GM18951 (cell line): ENCODE data around the gene APOL2.
"Not testable (repeated sequence)": the region's sequence is repeated elsewhere in the genome, so short reads cannot be mapped to it uniquely, and the experiment has no call there.

Experiments used
- POLR2A ChIP-seq: IDR thresholded peaks from 4 replicates; pipeline ENCODE4 v1.6.1; 2011; ENCODE audit warnings: mild to moderate bottlenecking; ENCODE audit not compliant: insufficient read length, insufficient read depth; ENCODE audit errors: extremely low read depth
- in situ Hi-C: fragments of 300-500 bp; cut with MboI; formaldehyde crosslinking; loops from one replicate; pipeline ENCODE4 v1.12.0; 2022; ENCODE audit warnings: low sequenced_read_pairs, mixed read lengths, inconsistent platforms; ENCODE audit not compliant: unreplicated experiment

Gene APOL2

DNA sequence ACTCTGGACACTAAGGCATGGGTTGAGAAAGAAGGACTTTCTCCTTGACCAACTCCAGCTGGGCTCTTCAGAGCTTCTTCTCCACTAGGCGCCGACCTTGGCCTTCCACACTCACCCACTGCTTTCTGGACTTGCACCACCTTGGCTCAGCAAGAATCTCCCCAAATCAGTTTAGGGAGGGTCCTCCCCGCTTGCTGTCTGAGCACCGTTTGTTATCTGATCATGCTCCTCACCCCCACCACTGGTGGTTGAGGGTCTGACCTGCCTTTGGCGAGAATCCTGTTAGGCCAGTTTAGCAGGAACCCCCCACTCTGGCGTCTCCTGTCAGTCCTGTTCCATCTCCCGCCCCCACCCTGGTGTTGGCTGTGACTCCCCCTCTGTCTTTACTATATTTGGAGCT, 10.4 kb downstream of the APOL2 start:
- in situ Hi-C loops: no loop called here
- no peak for TF ChIP-seq POLR2A

DNA sequence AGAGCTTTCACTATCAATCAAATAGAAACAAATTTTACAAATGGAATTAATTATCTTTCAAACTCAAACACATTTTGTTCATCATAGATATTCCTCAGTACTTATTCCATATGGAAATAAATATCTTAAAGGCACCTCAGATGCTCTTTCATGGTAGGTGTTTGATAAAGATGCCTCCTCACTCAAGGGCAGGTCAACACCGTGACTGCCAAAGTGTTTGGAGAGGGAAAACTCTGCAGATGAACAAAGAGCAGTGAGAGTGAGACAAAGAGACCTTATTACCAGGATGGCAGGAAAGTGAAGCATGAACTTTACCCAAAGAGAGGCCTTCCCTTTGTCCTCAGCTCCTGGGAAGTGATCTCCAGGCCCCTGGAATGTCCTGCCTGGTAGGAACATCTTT, 11.0 kb downstream of the APOL2 start:
- in situ Hi-C loops: not testable (repeated sequence)

DNA sequence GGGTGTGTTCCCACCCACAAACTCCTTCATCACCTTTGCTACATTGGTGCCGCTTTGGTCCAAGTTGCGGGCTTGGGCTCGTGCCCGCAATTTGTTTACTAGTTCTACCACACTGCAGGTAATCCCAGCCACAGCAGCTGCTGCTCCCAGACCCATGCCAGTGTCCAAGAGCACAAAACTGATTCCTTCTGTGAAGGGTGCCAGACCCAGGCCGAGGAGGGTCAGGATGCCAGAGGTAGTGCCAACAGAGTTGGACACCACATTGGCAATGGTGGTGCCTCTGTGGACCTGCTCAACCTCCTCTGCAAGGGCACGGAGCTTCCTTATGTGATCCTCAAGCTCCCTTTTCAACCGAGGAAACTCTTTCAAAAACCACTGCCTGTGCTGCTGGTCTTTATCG, 11.5 kb downstream of the APOL2 start:
- no peak for TF ChIP-seq POLR2A
- in situ Hi-C loops: no loop called here

DNA sequence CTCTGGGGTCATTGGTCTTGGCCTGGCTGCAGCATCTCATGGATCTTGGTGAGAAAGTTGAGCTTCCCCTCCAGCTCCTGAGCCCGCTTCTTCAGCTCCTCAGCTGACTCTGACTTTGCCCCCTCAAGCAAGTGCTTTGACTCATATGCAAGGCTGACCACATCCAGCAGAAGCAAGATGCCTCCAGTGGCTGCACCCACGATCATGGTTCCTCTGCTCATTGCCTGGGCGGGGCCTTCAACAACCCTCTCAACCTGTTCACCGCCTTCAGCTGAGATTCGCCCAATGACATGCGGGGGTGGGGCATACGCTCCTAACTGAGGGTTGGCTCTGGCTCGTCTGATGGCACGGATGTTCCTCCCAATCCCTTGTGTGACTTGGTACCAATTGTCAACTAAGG, 11.9 kb downstream of the APOL2 start:
- TF ChIP-seq POLR2A: no peak
- in situ Hi-C loops: no loop called here

DNA sequence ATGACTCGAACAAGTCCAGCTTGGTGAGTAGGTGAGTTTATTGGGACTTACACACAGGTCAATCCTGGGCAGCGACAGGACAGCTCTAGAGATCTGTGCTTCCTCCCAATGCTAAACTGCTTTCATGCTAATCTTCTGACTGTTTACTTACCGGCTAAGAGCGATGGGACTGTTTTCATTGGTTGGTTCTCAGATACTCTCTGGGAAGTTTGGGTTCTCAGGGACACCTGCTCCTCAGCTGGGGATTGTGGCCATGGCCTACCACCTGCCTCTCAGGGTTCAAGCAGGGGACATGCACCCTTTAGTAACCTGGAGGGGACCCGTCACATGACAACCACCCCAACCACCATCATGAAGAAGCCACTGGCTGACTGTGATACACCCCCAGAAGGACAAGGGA, 13.1 kb downstream of the APOL2 start:
- no peak for TF ChIP-seq POLR2A
- in situ Hi-C loops: no loop called here

DNA sequence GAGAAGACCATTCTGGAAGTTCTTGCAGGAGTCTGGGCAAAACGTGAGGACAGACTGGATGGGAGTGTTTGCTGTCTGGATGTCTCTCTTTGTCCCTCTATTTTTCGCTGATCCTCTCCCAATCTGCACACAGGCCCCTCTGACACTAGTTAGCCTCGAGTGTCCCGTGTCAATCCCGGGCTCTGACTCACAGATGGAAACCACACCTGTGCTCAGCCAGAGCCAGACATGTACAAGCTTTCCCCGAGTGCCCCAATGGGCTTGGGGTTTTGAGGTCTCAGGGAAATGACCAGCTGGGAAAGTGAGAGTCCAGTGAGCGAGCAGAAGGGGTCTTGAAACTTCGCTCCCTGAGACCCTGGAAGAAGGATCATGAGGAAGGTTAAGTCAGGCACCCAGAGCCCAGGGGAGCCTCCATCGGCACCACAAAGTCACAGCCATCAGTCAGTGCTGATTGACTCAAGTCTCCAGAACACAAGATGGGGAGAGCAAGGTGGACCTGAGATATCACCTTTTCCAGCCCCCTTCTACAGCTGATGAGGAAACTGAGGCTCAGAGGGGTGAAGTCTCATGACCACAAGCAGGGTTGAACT, 13.9 kb downstream of the APOL2 start:
- in situ Hi-C loops: no loop called here
- TF ChIP-seq POLR2A: no peak

DNA sequence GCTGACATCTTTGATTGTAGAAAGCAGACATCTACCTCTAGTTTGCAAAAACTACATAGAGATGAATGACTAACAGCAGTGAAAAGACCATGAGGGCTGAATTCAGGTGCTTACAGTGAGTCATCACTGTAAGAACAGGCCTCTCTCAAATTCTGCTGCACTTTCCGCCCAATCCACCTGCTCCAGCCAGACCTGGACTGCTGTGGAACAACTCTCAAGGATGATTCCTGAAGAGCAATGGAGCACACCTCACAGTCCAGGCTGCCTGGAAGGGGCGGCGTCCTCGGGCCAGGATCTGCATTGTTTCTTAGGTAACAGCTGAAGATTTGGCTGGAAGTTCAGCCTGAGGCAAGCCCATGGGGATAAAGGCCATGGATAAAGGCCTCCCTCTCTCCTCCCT, 15.1 kb downstream of the APOL2 start:
- in situ Hi-C loops: no loop called here
- TF ChIP-seq POLR2A: no peak

DNA sequence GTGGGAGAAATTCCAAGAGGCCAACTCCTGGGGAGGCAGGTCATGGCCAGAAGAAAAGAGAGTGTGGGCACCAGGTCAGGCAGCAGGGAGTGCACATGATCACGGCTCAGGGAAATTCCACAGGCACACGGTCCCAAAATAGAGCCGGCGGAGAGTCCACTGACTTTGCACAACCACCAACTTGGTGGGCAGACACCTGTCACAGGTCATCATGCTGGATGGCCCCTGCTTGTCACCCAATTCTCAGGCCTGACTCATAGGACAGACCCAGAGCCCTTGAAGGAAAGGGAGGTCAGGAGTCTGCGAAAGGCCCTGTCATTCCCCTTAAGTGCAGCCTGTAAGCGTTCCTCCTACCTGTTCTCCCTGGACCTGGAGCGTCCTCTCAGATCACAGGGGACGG, 15.8 kb downstream of the APOL2 start:
- in situ Hi-C loops: no loop called here
- TF ChIP-seq POLR2A: no peak

DNA sequence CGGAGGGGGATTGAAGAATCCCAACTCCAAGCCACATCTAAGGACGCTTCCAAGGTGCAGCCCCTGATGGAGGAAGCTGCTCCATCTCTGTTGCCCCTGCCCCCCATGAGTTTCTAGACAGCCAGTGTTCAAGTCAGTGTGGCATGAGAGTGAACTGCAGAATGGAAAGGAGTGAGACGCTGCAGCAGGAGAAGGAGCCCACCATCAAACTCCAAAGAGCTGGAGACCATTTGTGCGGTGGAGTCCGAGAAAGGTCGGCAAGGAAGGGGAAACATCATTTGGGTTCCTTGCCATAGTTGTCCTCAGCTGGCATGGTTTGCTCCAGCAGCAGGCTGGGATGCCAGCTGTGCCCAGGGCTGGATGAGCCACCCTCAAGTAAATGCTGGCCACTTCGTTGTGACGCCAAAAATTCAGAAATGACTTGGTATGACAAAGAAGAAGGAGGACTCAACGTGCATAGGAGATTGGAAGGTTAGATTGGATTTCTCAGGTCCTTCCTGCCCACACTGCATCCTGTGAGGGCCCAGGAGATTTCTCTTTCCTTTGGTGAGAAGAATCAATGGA, 16.4 kb downstream of the APOL2 start:
- TF ChIP-seq POLR2A: no peak
- in situ Hi-C loops: no loop called here

DNA sequence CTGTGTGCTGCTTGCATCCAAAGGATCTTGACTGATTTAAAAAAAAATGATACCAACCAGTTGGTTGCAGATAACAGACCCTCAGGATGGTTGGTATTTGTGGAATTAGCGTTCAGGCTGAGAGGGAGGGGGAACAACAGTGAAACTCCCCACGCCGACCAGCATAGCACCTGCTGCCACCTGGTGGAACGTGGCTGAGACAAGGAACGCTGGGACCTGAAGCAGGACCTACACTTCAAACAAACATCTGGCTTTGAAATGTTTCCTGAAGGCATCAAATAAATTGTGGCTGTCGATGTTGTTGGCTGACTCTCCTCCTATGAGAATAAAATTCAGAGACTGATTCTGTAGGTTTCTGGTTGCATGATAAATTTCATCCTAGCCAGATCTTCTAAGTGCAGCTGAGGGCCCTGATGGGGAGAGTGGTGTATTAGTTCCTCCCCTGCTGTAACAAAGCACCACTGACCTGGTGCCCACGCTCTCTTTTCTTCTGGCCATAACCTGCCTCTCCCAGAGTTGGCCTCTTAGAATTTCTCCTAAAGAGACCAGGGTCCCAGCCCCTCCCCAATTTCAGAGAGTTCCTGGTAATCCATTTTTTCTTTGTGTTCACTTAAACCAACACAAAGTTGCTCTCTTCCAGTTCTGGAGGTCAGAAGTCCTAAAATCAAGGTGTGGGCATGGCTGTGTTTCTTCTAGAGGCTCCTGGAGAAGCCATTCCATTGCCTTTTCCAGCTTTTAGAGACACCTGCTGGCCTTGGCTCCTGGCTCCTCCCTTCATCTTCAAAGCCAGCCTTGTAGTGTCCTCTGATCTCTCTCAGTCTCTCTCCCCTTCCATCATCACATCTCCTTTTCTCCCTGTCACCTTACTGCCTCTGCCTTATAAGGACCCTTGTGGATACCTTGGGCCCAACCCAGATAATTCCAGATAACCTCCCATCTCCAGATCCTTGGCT, 17.3 kb downstream of the APOL2 start:
- in situ Hi-C loops: no loop called here
- TF ChIP-seq POLR2A: no peak

DNA sequence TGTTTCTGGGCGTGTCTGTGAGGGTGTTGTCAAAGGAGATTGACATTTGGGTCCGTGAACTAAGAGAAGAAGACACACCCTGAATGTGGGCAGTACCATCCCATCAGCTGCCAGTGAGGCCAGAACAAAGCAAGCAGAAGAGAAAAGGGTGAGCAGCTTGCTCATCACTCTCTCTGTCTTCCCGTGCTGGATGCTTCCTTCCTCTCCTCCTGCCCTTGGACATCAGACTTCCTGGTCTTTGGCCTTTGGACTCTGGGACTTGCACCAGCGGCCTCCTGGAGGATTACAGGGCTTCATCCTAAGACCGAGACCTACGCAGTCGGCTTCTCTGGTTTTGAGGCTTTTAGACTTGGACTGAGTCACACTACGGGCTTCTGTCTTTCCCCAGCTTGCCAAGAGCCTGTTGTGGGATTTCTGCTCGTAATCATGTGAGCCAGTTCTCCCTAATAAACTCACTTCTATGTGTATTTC, 18.8 kb downstream of the APOL2 start:
- in situ Hi-C loops: no loop called here
- no peak for TF ChIP-seq POLR2A

DNA sequence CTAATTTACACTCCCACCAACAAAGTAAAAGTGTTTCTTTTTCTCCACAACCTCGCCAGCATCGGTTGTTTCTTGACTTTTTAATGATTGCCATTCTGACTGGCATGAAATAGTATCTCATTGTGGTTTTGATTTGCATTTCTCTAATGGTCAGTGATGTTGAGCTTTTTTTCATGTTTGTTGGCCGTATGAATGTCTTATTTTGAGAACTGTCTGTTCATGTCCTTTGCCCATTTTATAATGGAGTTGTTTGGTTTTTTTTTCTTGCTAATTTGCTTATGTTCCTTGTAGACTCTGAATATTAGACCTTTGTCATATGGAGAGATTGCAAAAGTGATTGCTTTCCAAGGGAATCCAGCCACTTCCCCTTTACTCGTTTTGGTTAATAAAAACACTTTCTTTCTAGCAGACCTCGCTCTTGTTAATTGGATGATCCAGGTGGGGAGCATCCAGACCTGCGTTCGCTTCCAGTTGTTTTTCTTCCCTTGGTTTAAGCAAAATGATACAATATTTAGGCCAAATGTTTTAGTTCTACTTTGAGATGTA, 20.6 kb downstream of the APOL2 start:
- TF ChIP-seq POLR2A: no peak
- in situ Hi-C loops: no loop called here

DNA sequence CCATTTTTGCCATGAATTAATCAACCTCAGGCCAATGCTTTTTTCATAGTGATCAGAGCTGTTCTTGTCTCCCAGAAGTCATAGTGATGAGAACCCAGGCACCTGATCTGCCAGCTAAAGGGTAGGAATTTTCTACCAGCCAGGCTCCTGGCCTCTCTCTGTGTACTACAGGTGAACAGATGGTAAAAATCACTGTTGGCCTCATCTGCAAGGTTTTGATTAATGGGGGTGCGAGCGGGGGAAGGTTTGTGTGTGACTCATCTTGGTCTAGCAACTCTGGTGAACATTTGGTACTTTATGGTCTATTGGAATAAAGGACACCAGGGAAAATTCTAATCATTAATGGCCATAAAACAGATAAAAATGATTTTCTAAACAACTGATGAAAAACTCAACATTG, 23.3 kb downstream of the APOL2 start:
- in situ Hi-C loops: no loop called here
- no peak for TF ChIP-seq POLR2A
